ENCODE measurements around the gene CXCL11.

CXCL11 gene

DNA sequence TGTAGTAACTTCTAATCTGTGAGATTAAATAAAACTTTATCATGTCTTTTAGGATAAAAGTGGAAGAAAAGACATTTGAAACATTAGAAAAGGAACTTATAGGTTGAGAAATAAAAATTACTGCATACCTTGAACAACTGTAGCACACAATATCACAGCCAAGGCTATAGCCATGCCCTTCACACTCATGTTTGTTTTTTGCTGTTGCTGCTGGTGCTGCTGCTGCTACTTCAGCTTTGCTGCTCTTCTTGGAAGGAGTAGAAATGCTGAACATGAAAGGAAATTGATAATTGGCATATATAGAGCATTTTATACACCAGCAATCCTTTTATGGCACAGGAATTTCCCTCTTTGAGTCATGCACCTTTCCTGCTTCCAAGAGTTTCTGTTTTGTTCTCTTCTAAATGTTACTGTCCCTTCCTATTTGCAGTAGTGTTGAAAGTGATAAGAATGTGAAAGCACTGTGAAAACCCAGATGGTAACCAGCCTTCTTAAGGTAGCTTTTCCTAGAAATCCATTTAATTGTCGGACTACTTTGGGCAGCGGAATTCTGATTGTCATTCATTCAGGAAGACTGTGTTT lies at the start of gene CXCL11:
TSS of gene CXCL11 (minus strand) at position 272 of the 582 bp plus-strand sequence. CDS start at position 189, 83 bp downstream.
- TF ChIP-seq, protein P1, sequence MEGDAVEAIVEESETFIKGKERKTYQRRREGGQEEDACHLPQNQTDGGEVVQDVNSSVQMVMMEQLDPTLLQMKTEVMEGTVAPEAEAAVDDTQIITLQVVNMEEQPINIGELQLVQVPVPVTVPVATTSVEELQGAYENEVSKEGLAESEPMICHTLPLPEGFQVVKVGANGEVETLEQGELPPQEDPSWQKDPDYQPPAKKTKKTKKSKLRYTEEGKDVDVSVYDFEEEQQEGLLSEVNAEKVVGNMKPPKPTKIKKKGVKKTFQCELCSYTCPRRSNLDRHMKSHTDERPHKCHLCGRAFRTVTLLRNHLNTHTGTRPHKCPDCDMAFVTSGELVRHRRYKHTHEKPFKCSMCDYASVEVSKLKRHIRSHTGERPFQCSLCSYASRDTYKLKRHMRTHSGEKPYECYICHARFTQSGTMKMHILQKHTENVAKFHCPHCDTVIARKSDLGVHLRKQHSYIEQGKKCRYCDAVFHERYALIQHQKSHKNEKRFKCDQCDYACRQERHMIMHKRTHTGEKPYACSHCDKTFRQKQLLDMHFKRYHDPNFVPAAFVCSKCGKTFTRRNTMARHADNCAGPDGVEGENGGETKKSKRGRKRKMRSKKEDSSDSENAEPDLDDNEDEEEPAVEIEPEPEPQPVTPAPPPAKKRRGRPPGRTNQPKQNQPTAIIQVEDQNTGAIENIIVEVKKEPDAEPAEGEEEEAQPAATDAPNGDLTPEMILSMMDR (IDR thresholded peaks at IDR 0.05; ENCODE audit: low read depth, low read length): no peak
- in situ Hi-C loops (cut with HindIII; ENCODE audit: low sequenced_read_pairs): no loop called here
- no peak within 1 kb of the TSS for H3K4me3 ChIP-seq (ENCODE audit: low read depth, low read length)
- DNase-seq (ENCODE audit: low read depth, low spot score): no peak

DNA sequence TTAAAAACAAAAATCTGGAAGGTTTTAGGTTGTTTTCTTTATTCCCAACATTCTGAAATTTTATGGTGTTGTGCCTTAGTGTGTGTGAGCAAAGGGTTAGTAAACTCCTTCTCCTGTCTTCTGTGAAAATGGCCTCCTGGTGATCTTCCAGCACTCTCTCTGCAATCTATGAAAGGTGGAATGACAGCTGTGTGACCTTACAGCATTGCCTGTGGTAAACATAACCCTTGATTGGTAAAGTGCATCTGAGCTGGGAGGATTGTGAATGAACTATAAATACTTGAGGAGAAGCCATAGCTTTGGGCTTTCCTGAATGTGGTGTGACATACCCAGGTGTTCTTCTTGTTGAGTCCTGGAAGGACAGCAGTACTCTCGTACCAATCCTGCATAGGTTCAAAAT lies 48.7 kb upstream of the CXCL11 start:
- DNase-seq (ENCODE audit: low read depth, low spot score): no peak
- in situ Hi-C loops (cut with HindIII; ENCODE audit: low sequenced_read_pairs): no loop called here
- H3K4me3 ChIP-seq (ENCODE audit: low read depth, low read length): no peak overlapping the region
- TF ChIP-seq, protein P1 (IDR thresholded peaks at IDR 0.05; ENCODE audit: low read depth, low read length): no peak

DNA sequence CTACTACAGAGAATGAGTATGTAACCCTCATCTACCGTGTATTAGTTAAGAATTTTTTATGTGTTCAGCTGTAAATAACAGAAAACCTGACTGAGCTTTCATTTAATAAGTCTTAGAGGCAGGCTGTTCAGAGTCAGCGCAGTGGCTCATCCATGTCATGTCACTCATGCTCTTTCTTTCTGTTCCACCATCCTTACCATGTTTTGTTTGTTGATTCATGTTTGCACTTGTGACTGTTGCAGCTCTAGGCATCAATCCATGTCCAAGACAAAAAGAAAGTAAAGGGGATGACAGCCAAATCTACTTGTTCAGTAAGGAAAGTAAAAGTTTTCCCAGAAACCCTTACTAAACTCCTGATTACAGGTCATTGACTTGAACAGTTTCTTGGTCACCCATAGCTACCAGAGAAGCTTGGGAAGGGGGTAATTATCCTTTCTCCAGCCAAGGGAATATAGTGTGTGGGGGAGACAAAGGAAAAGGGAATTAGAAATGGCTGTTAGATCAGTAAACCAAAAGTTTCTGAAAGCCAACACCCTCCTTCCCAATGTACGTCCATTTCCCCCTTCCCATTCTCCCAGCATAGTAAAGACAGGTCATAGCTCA lies 47.6 kb upstream of the CXCL11 start:
- DNase-seq (ENCODE audit: low read depth, low spot score): no peak
- no peak overlapping the region for H3K4me3 ChIP-seq (ENCODE audit: low read depth, low read length)
- in situ Hi-C loops (cut with HindIII; ENCODE audit: low sequenced_read_pairs): no loop called here
- TF ChIP-seq, protein P1 (IDR thresholded peaks at IDR 0.05; ENCODE audit: low read depth, low read length): no peak

DNA sequence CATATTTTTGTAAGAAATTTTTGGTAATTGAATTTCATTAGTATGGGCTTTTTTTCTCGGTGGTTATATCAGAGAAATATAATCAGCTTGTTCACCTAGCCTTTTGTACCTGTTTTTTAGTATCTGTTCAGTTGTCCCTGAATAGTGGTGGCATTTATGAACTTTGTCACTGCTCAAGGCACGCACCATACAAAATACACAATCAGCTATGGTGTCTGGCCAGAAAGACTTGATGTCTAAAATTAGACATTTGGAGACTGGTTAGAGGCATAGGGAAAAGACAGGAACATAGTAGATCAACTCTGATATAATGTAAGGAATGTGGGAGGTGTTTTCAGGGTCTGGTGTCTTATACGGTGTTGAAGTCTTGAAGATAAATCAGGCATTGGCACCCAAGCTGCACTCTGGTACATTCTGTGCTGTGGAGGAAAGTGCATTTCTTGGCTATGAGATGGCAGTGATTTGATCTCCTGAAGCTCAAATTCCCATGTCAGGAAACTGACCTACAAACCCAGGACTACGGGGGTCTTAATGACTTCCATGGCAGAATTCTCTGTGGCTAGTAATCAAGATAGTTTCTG lies 42.3 kb upstream of the CXCL11 start:
- TF ChIP-seq, protein P1 (IDR thresholded peaks at IDR 0.05; ENCODE audit: low read depth, low read length): no peak
- in situ Hi-C loops (cut with HindIII; ENCODE audit: low sequenced_read_pairs): no loop called here
- no peak overlapping the region for H3K4me3 ChIP-seq (ENCODE audit: low read depth, low read length)
- DNase-seq (ENCODE audit: low read depth, low spot score): peak; percentile 5

DNA sequence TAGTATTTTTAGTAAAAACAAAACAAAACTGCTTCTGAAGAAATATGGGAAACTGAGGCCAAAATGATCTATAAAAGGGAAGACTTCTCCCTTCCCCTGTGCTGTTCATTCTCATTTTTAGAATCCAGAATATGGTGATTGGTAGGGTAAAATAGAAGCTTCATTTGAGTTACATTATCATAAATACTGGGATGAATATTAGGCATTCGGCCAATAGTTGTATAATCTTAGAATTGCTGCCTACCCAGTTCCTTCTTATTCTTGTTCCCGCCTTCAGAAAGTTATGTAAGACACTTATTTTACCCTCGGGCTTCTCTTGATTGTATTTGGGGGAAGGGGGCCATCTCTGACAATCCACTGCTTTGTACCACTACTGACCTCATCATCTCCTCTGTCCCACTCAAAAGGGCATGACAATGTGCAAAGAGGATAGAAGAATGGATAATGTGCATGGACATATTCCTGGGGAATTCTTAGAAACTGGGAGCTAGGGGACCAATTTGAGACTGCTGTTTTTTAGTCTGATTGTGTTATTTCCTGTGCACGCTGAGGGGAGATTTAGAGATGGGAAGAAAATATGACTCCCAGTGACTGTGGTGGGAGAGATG lies 39.2 kb upstream of the CXCL11 start:
- no peak overlapping the region for H3K4me3 ChIP-seq (ENCODE audit: low read depth, low read length)
- no peak for DNase-seq (ENCODE audit: low read depth, low spot score)
- in situ Hi-C loops (cut with HindIII; ENCODE audit: low sequenced_read_pairs): no loop called here
- TF ChIP-seq, protein P1 (IDR thresholded peaks at IDR 0.05; ENCODE audit: low read depth, low read length): no peak

DNA sequence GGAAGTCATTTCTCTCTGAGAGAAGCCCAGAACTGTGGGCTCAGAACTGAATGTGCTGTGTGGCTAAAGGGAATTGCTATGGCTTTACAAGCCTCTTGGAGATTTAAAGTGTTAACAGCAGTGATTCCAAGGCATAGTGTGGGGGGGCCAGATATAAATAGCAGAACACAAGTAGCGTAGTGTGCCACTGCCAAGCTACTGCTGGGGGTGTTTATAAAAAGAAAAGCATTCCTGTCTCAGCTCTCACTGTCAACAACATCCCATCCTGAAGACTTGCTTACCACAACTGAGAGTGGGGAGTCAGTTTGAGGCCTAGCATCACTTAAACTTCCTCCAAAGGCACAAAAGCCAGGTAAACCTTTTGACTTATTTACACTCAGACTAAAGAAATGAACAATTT lies 38.6 kb upstream of the CXCL11 start, which contains the start of gene ART3:
TSS of gene ART3 (plus strand) at position 242 of the 400 bp plus-strand sequence. CDS start 1,181 bp downstream, outside the sequence.
- no peak within 1 kb of the TSS for H3K4me3 ChIP-seq (ENCODE audit: low read depth, low read length)
- no peak for DNase-seq (ENCODE audit: low read depth, low spot score)
- in situ Hi-C loops (cut with HindIII; ENCODE audit: low sequenced_read_pairs): no loop called here
- TF ChIP-seq, protein P1 (IDR thresholded peaks at IDR 0.05; ENCODE audit: low read depth, low read length): no peak
